Measurements from ENCODE around the gene RAB38.

The RAB38 gene

GRCh38 chr11:88169471-88169870 lies 5.8 kb downstream of the RAB38 start:
- DNase-seq, result no peak

- DNase-seq, result no peak
Measured at GRCh38 chr11:88167853-88168252, 7.4 kb downstream of the RAB38 start.

- DNase-seq, result no peak
Measured at GRCh38 chr11:88164806-88165585, 10.2 kb downstream of the RAB38 start.

GRCh38 chr11:88164320-88164719 lies 10.9 kb downstream of the RAB38 start:
- DNase-seq, result no peak

GRCh38 chr11:88158081-88158480 lies 17.2 kb downstream of the RAB38 start:
- no peak for DNase-seq

DNA sequence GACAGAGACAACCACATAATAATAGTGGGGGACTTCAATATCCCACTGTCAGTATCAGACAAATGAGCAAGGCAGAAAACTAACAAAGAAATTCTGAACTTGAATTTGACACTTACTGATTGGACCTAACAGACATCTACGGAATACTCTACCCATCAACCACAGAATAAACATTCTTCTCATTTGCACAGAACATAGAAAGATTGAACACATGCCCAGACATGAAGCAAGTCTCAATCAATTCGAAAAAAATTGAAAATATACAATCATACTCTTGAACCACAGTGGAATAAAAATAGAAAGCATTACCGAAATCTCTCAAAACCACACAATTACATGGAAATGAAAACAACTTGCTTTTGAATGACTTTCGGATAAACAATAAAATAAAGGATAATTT lies 17.9 kb downstream of the RAB38 start:
- DNase-seq, result no peak

GRCh38 chr11:88152381-88152780 lies 22.9 kb downstream of the RAB38 start:
- DNase-seq, result no peak

DNA sequence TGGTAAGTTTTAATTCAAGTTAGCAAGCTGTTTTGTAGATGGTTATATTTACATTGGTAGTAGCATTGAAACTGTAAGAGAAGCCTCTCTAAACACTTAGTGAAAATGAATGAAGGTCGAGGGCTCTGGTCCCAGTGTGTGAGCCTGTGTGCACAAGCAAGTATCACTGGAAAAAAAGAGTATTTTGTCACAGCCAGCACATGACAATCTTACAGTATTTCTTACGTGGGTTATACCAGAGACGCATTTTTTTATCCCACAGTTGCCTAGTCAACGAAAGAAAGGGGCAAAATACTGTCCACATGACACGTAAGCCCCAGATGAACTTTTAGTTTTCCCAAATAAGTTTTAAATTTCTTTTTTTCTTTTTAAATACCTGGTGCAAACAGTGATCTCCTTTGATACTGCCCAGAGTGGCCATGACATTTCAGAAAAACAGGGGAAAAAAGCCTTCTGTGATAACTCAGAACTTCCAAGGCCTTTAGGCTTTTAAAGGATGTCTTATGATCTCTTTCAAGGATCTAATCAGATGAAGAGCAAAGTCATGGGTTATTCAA lies 23.5 kb downstream of the RAB38 start:
- no peak for DNase-seq

- DNase-seq, result no peak
Measured at GRCh38 chr11:88146106-88146505, 29.1 kb downstream of the RAB38 start.

- DNase-seq, result no peak
Measured at GRCh38 chr11:88139865-88140264, 35.4 kb downstream of the RAB38 start.

- no peak for DNase-seq
Measured at GRCh38 chr11:88131764-88132470, 43.3 kb downstream of the RAB38 start.

DNA sequence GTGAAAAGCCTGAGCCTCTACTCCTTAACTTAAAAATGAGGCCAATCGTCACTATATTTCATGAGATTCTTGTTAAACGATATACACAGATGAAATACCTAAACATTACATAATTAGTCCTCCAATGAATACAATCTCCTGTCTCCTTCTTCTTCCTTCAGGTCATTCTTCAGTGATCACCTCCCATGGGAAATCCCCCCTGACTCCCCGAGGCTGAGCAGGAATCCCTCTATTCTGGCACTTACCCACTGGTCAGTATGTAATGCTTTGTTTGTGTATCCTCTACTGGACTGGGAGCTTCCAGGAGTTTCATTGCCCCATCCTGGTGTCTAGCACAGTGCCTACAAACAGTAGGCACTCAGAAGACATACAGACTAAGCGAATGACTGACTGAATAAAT lies 52.3 kb downstream of the RAB38 start:
- DNase-seq, result no peak

GRCh38 chr11:88119561-88119960 lies 55.7 kb downstream of the RAB38 start:
- no peak for DNase-seq

GRCh38 chr11:88117281-88117858 lies 57.9 kb downstream of the RAB38 start:
- DNase-seq, result no peak

- no peak for DNase-seq
Measured at GRCh38 chr11:88115828-88116755, 59.2 kb downstream of the RAB38 start.

GRCh38 chr11:88114486-88115045 lies 60.7 kb downstream of the RAB38 start:
- no peak for DNase-seq

DNA sequence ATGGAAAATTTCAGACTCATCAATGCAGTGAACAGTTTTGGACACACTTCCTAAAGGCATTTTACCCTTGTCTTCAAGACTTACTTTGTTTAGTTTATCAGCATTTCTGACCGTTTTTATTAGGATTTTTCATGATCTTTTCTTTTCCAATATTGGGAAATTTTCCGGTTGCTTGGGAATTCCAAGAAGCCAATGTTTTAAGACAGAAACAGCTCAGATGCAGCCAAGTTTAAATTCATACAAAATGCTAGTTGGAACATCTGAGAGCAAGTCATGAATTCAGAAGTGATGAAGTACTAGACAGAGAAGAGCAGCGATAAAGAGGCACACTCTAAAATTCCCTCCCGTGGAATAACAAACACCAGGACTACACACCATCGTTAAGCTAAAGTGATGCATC lies 68.6 kb downstream of the RAB38 start:
- no peak for DNase-seq

DNA sequence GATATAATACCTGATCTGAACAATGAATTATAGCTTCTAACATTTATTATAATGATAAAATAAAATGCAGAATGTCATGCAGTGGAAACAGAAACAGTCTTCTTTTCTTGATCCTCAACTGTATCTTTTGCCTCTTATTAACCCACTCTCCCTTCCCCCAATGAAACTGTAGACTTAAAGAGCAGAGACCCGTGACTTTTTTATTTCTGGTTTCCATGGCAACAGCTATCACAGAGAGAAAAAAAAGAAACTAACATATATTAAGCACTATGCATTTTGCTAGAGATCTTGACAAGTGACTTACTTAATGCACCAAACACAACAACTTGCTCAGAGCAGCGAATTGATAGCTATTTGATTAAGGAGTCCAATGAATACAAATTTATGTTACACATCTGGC lies 69.3 kb downstream of the RAB38 start:
- DNase-seq, result no peak

GRCh38 chr11:88105526-88105925 lies 69.7 kb downstream of the RAB38 start:
- no peak for DNase-seq

DNA sequence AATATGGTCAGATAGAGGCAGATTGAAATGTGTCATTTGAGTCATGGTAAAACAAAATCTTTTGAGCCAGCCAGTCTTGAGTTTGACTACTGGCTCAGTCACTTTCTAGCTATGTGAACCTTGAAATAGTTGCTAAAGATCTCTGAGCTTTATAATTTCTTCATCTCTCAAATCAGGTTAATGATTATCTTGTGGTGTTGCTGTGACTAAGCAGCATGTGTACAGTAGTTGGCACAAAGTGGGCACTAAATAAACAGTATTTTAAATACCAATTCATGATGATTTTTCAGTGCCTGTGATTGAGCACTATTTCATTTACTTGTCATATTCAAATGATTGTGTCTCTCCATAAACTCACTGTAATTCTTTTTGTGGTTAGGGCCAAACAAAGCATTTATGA lies 70.8 kb downstream of the RAB38 start:
- DNase-seq, result no peak

GRCh38 chr11:88103337-88104206 lies 71.7 kb downstream of the RAB38 start:
- peak; percentile 20 for DNase-seq

GRCh38 chr11:88102598-88102934 lies 72.7 kb downstream of the RAB38 start:
- DNase-seq, result no peak
